K562 (cell line): ENCODE results near the gene LMTK2. TPM values are rescaled to one million over a fixed set of nuclear protein-coding genes. Genes with fewer than 3 reads are reported as not detected.

Source experiments
- CLOCK ChIP-seq: fragments of 250-450 bp; sonication (Bioruptor Pico); IDR thresholded peaks from 2 replicates; pipeline ENCODE4 v1.4.0; 2020; ENCODE audit warnings: mild to moderate bottlenecking, moderate library complexity, borderline replicate concordance
- FOXK2 ChIP-seq, 2 experiments: fragments of 450-650 bp; IDR thresholded peaks in 1 of 2; conservative IDR thresholded peaks in 1 of 2; 2 replicates each; pipeline ENCODE4 v1.6.1; 2016; ENCODE audit warnings: low read depth in 2 of 2, mild to moderate bottlenecking in 1 of 2
- GATA2 ChIP-seq: sonication (generic); formaldehyde crosslinking; IDR thresholded peaks from 2 replicates; pipeline ENCODE4 v1.4.0; 2020; ENCODE audit warnings: mild to moderate bottlenecking, missing genetic modification reagents
- ILF3 ChIP-seq: fragments of 450-650 bp; IDR thresholded peaks from 2 replicates; pipeline ENCODE4 v1.6.1; 2018; ENCODE audit warnings: antibody characterized with exemption, mild to moderate bottlenecking, moderate library complexity, borderline replicate concordance
- L3MBTL2 ChIP-seq: fragments of 450-650 bp; IDR thresholded peaks from 2 replicates; pipeline ENCODE4 v1.6.1; 2016; ENCODE audit warnings: mild to moderate bottlenecking, moderate library complexity
- MYNN ChIP-seq, 2 experiments: sonication (generic); formaldehyde crosslinking in 1 of 2; IDR thresholded peaks; 2 replicates each; pipeline versions ENCODE4 v1.5.0 to v1.6.1; 2016 to 2020; ENCODE audit warnings: antibody characterized with exemption in 1 of 2, missing genetic modification reagents in 1 of 2
- RBM39 ChIP-seq: fragments of 200-400 bp; formaldehyde crosslinking; optimal IDR thresholded peaks from 2 replicates; pipeline ENCODE3; 2018; ENCODE audit warnings: low read depth, low read length
- SIX5 ChIP-seq, 2 experiments: IDR thresholded peaks; 2 replicates each; pipeline ENCODE4 v1.6.1; 2011; ENCODE audit warnings: low read length in 2 of 2, borderline replicate concordance in 1 of 2, low read depth in 1 of 2, mild to moderate bottlenecking in 1 of 2, moderate library complexity in 1 of 2; ENCODE audit not compliant: insufficient read depth in 1 of 2
- SMAD3 ChIP-seq: fragments of 450-650 bp; formaldehyde crosslinking; conservative IDR thresholded peaks from 2 replicates; pipeline ENCODE4 v1.4.0; 2020; ENCODE audit warnings: mild to moderate bottlenecking
- ZFP36 ChIP-seq: fragments of 150-350 bp; IDR thresholded peaks from 2 replicates; pipeline ENCODE4 v1.6.1; 2018; ENCODE audit warnings: low read length, low read depth; ENCODE audit not compliant: partially characterized antibody
- ZNF217 ChIP-seq: sonication (generic); formaldehyde crosslinking; IDR thresholded peaks from 2 replicates; pipeline ENCODE4 v1.8.0; 2022; ENCODE audit warnings: mild to moderate bottlenecking, missing genetic modification reagents
- ZNF232 ChIP-seq: sonication (generic); formaldehyde crosslinking; IDR thresholded peaks from 2 replicates; pipeline ENCODE4 v1.8.0; 2022; ENCODE audit warnings: mild to moderate bottlenecking, missing genetic modification reagents
- ZNF57 ChIP-seq: fragments of 450-650 bp; formaldehyde crosslinking; IDR thresholded peaks from 2 replicates; pipeline ENCODE4 v1.4.0; 2020; ENCODE audit warnings: mild to moderate bottlenecking, moderate library complexity
- polyA plus RNA-seq, 8 experiments: library from polyadenylated mRNA; depleted of rRNA in 4 of 8; stranded (reverse) in 5 of 8; unstranded in 3 of 8; fragments of >200 nt; fragmentation: Nextera tagmentation in 2 of 8; fragmentation: Illumina TruSeq in 1 of 8; extraction: Ambion mirVana in 2 of 8; extraction: Trizol in 1 of 8; gene quantifications; 2 replicates each; pipeline versions ENCODE4 v1.2.1 to v1.2.3, GENCODE V29; 2011 to 2014; ENCODE audit warnings: inconsistent platforms in 1 of 8, missing spikeins in 1 of 8
- total RNA-seq, 7 experiments: library from RNA; depleted of rRNA in 6 of 7; stranded (reverse); fragments of >200 nt in 6 of 7; fragmentation: Illumina TruSeq in 2 of 7; extraction: Trizol in 2 of 7; gene quantifications; 2 replicates each; pipeline versions ENCODE4 v1.2.1 to v1.2.3, GENCODE V29; 2011 to 2021; ENCODE audit warnings: low replicate concordance in 1 of 7
- TF ChIP-seq, protein P1 (sequence below), 2 experiments: fragments of 450-650 bp; formaldehyde crosslinking in 1 of 2; IDR thresholded peaks; 2 replicates each; pipeline versions ENCODE4 v1.4.0 to v1.6.1; 2014 to 2020; ENCODE audit warnings: mild to moderate bottlenecking in 2 of 2, borderline replicate concordance in 1 of 2, low read depth in 1 of 2
- TF ChIP-seq, protein P2 (sequence below): sonication (generic); formaldehyde crosslinking; IDR thresholded peaks from 2 replicates; pipeline ENCODE4 v1.5.0; 2020; ENCODE audit warnings: missing genetic modification reagents

Gene LMTK2
- total and polyA plus RNA-seq, 9 of the 15 experiments (the other 6 are each of a cell fraction or from before 2014, with no cell fraction given), result 0.78 to 16.4 (median 6.3) TPM

- TF ChIP-seq FOXK2 (conservative IDR thresholded peaks at IDR 0.05 in 1 of 2, IDR thresholded peaks at IDR 0.05 in 1 of 2; ENCODE audit: low read depth in 2 of 2) (peak in 1 of 2 experiments; percentile 84; a peak in 3 of 4 replicates), ZNF232 (CRISPR knock-in tag) (0 out of 2 replicates have a peak, but pooled peaks have one; percentile 71), RBM39 (no peak), ZFP36 (no peak), ILF3 (no peak), SMAD3 (no peak), ZNF217 (no peak), ZNF57 (CRISPR knock-in tag) (no peak), SIX5 (IDR thresholded peaks at IDR 0.05; ENCODE audit: borderline replicate concordance in 1 of 2, insufficient read depth in 1 of 2, low read depth in 1 of 2, low read length in 2 of 2) (no peak), GATA2 (CRISPR knock-in tag) (no peak), CLOCK (CRISPR knock-in tag) (no peak), MYNN (IDR thresholded peaks at IDR 0.05) (0 out of 2 replicates have a peak, but pooled peaks have one; percentile 40), MYNN (CRISPR knock-in tag; IDR thresholded peaks at IDR 0.05) (no peak), L3MBTL2 (peak; percentile 50)
- TF ChIP-seq, protein P1, sequence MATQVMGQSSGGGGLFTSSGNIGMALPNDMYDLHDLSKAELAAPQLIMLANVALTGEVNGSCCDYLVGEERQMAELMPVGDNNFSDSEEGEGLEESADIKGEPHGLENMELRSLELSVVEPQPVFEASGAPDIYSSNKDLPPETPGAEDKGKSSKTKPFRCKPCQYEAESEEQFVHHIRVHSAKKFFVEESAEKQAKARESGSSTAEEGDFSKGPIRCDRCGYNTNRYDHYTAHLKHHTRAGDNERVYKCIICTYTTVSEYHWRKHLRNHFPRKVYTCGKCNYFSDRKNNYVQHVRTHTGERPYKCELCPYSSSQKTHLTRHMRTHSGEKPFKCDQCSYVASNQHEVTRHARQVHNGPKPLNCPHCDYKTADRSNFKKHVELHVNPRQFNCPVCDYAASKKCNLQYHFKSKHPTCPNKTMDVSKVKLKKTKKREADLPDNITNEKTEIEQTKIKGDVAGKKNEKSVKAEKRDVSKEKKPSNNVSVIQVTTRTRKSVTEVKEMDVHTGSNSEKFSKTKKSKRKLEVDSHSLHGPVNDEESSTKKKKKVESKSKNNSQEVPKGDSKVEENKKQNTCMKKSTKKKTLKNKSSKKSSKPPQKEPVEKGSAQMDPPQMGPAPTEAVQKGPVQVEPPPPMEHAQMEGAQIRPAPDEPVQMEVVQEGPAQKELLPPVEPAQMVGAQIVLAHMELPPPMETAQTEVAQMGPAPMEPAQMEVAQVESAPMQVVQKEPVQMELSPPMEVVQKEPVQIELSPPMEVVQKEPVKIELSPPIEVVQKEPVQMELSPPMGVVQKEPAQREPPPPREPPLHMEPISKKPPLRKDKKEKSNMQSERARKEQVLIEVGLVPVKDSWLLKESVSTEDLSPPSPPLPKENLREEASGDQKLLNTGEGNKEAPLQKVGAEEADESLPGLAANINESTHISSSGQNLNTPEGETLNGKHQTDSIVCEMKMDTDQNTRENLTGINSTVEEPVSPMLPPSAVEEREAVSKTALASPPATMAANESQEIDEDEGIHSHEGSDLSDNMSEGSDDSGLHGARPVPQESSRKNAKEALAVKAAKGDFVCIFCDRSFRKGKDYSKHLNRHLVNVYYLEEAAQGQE (IDR thresholded peaks at IDR 0.05; ENCODE audit: borderline replicate concordance), result peak; percentile 89
- TF ChIP-seq, protein P1 (CRISPR knock-in tag; IDR thresholded peaks at IDR 0.05; ENCODE audit: low read depth), result peak; percentile 66; the same call in 1 of the 2 replicates
- TF ChIP-seq, protein P2, sequence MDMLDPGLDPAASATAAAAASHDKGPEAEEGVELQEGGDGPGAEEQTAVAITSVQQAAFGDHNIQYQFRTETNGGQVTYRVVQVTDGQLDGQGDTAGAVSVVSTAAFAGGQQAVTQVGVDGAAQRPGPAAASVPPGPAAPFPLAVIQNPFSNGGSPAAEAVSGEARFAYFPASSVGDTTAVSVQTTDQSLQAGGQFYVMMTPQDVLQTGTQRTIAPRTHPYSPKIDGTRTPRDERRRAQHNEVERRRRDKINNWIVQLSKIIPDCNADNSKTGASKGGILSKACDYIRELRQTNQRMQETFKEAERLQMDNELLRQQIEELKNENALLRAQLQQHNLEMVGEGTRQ (CRISPR knock-in tag), result peak; percentile 99
Observed at GRCh38 chr7:98106647-98107312, at the start of gene LMTK2 (continued).
